ENCODE measurements around the gene GSPT2. TPM values are rescaled to one million over a fixed set of nuclear protein-coding genes. Genes with fewer than 3 reads are reported as not detected.

GSPT2 gene
- total RNA-seq, 1 donor: 7.2 TPM

- Histone ChIP-seq H2AFZ (ENCODE audit: low read length) (no peak overlapping the region), H3K27me3 (ENCODE audit: insufficient read depth, low read length) (peaks cover 13% of the 10 kb centered on the region), H3K4me1 (ENCODE audit: insufficient read depth, low read length) (no peaks in the 10 kb centered on the region), H3K4me2 (ENCODE audit: insufficient read depth, low read length) (no peak overlapping the region), H3K36me3 (ENCODE audit: insufficient read depth, low read length) (no peaks in the 10 kb centered on the region), H3K27ac (ENCODE audit: low read depth, low read length) (no peak overlapping the region), H3K79me2 (ENCODE audit: insufficient read depth, low read length) (no peaks in the 10 kb centered on the region), H3K4me3 (ENCODE audit: insufficient read depth, low read length) (no peak overlapping the region), H4K20me1 (ENCODE audit: insufficient read depth, low read length) (no peaks in the 10 kb centered on the region), H3K9me3 (ENCODE audit: low read depth, low read length) (no peaks in the 10 kb centered on the region)
- DNase-seq (ENCODE audit: insufficient read length, low spot score, missing footprints): no peak
- TF ChIP-seq CTCF (IDR thresholded peaks at IDR 0.05; ENCODE audit: extremely low read depth, low read depth, low read length): no peak
Measured at GRCh38 chrX:51779306-51779705, 36.1 kb downstream of the GSPT2 start.

GRCh38 chrX:51795136-51795535 lies 51.9 kb downstream of the GSPT2 start:
- no peaks in the 10 kb centered on the region for H3K9me3 ChIP-seq (ENCODE audit: low read depth, low read length)
- no peaks in the 10 kb centered on the region for H3K4me1 ChIP-seq (ENCODE audit: insufficient read depth, low read length)
- no peak overlapping the region for H3K4me2 ChIP-seq (ENCODE audit: insufficient read depth, low read length)
- no peaks in the 10 kb centered on the region for H4K20me1 ChIP-seq (ENCODE audit: insufficient read depth, low read length)
- no peak for TF ChIP-seq CTCF (IDR thresholded peaks at IDR 0.05; ENCODE audit: extremely low read depth, low read depth, low read length)
- peaks cover 5% of the 10 kb centered on the region for H3K27me3 ChIP-seq (ENCODE audit: insufficient read depth, low read length)
- H3K27ac ChIP-seq (ENCODE audit: low read depth, low read length): no peak overlapping the region
- no peaks in the 10 kb centered on the region for H3K36me3 ChIP-seq (ENCODE audit: insufficient read depth, low read length)
- no peaks in the 10 kb centered on the region for H3K79me2 ChIP-seq (ENCODE audit: insufficient read depth, low read length)
- no peak for DNase-seq (ENCODE audit: insufficient read length, low spot score, missing footprints)
- H3K4me3 ChIP-seq (ENCODE audit: insufficient read depth, low read length): no peak overlapping the region
- H2AFZ ChIP-seq (ENCODE audit: low read length): no peak overlapping the region

Other genes with a start within 250 kb of the GSPT2 start
- 17.4 and 18.3 TPM in 2 replicates for gene NUDT11, start 246.8 kb upstream of the GSPT2 start, total RNA-seq
- gene CENPVL3, start 124.5 kb upstream of the GSPT2 start, total RNA-seq: not detected in 2 replicates
- gene CENPVL2, start 60.6 kb upstream of the GSPT2 start, total RNA-seq: not detected in 2 replicates
- not detected in 2 replicates for gene CENPVL1, start 32.9 kb upstream of the GSPT2 start, total RNA-seq
- gene MAGED1, start 150.2 kb downstream of the GSPT2 start, total RNA-seq: 257 and 258 TPM in 2 replicates

Data from osteoblast (primary cell).